Measurements from ENCODE around the gene TK2. TPM values are rescaled to one million over a fixed set of nuclear protein-coding genes. Genes with fewer than 3 reads are reported as not detected.
A peak's percentile ranks its signal among the peaks of the same experiment; 100 is the strongest.
"Not testable (repeated sequence)": the region's sequence is repeated elsewhere in the genome, so short reads cannot be mapped to it uniquely, and the experiment has no call there.

TK2 gene
- total RNA-seq, 1 donor from 2014 or later = 13.7 TPM

DNA sequence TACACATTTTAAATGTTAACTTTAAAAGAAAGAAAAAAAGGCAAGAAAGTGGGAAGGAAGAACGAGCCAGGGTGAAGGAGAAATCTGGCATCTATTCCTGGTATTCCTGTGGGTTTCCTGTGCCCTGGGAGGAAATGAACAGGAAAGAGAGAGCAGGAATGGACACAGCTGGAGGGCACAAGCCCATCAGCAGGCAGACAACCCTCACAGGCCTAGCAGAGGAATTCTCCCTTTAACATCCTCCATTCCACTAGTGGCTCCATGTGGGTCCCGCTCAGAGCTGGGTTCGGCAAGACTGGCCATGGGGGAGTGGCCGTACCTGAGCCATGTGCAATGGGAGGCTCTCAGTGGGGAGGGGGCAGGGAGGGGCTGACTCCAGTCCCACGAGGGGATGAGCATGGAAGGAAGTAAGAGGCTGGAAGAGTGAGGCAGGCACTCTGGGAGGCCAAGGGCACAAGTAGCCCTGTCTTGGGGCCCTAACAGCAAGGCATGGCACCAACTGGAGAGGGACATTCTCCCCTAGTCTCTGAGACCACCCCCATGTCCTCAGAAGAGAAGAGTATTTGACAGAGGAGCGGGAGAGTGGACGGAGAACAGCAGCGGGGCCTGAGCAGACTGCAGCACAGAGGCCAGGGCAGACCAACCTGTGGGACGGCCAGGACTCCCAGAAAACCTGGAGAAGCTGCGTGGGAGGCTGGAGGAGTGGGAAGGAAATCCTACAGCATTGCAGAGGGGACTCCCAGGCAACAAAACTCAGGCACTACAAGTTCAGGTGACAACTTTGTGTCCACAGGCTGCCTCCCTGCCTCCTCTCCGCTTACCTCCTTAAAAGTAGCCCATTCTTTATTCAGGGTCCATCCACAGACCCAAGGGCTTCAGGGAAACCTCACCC, 30.2 kb downstream of the TK2 start:
- no peak for TF ChIP-seq CTCF (conservative IDR thresholded peaks at IDR 0.05; ENCODE audit: low read depth, low read length)
- DNase-seq (ENCODE audit: low read depth) = no peak
- no peak overlapping the region for H3K4me3 ChIP-seq (ENCODE audit: low read depth, low read length)

DNA sequence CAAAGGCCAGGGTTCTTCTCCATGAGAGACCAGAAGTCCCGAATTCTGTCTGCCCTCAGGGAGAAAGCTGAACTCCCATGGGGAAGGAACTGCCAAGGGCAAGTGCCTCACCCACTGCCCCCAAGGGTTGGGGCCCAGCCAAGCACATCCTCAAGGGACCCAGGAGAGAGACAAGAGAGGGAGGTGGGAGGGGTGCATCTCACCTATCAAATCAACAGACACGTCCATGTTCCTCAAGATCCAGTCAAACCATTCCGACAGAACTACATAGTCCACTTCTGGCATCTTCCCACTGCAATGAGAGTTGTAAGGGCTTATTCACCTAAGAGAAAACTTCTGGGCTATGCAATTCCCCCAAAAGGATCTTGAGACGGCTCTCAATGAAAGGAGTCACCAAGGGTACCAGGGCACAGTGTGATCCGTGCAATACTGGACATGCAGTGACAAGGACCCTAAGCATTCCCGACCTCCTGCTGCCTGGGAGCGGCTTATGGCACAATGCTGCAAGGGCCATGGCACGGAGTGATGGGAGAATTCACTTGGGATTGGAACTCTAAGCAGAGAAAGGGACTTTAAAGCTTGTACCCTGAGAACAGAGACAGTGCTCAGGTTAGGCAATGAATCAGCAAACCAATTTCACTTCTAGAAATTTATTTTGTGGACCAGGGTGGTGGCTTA, 32.2 kb downstream of the TK2 start:
- no peak for TF ChIP-seq CTCF (conservative IDR thresholded peaks at IDR 0.05; ENCODE audit: low read depth, low read length)
- no peak overlapping the region for H3K4me3 ChIP-seq (ENCODE audit: low read depth, low read length)

GRCh38 chr16:66516808-66517585, 32.9 kb downstream of the TK2 start:
- TF ChIP-seq CTCF (conservative IDR thresholded peaks at IDR 0.05; ENCODE audit: low read depth, low read length) = no peak
- DNase-seq (ENCODE audit: low read depth) = peak; percentile 98
- no peak overlapping the region for H3K4me3 ChIP-seq (ENCODE audit: low read depth, low read length)

More for the DNA sequence above, 32.2 kb downstream of the TK2 start:
- DNase-seq (ENCODE audit: low read depth) = no peak

GRCh38 chr16:66516509-66516807, 33.5 kb downstream of the TK2 start:
- DNase-seq (ENCODE audit: low read depth) = no peak
- TF ChIP-seq CTCF (conservative IDR thresholded peaks at IDR 0.05; ENCODE audit: low read depth, low read length) = no peak
- H3K4me3 ChIP-seq (ENCODE audit: low read depth, low read length) = no peak overlapping the region

DNA sequence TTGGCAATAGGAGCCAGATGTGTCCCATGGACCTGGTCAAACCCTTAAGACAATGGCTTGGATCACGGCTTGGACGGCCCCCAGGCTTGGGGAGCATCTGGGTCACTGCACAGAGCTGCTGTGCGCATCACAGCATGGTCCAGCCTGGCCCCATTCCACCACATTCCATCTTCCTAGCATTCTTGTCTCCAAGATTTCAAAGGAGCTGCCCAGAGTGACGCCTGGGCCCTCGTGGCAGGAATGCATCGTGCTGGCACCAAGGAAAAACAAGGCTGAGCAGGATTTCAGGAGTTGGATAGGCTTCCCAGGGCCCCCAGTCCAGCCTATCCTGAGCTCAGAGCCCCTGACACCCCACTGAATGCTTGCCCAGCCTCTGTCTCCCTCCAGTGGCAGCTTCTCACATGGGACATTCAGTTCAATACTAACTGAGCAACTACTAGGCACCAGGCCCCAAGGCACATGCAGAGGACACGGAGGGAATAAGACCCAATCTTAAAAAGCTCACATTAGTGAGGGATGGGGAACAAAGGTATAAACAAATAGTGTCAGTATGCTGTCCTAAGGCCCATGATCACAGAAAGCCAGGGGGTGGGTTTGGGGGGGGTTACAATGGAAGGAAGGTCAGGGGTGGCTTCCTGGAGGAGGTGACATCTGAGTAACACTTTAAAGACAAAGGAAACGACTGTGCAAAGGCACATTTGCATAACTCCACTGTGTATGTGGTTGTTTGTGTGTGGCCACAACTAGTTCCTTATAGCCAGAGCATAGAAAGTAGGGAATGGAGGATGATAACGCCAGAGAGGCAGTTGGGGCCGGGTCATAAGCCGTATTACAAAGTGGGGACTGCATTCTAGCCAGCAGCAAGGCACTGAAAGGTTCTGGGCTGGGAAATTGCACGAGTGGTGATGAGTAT, 34.1 kb downstream of the TK2 start:
- no peak overlapping the region for H3K4me3 ChIP-seq (ENCODE audit: low read depth, low read length)
- no peak for DNase-seq (ENCODE audit: low read depth)
- peak; percentile 64 for TF ChIP-seq CTCF (conservative IDR thresholded peaks at IDR 0.05; ENCODE audit: low read depth, low read length)

DNA sequence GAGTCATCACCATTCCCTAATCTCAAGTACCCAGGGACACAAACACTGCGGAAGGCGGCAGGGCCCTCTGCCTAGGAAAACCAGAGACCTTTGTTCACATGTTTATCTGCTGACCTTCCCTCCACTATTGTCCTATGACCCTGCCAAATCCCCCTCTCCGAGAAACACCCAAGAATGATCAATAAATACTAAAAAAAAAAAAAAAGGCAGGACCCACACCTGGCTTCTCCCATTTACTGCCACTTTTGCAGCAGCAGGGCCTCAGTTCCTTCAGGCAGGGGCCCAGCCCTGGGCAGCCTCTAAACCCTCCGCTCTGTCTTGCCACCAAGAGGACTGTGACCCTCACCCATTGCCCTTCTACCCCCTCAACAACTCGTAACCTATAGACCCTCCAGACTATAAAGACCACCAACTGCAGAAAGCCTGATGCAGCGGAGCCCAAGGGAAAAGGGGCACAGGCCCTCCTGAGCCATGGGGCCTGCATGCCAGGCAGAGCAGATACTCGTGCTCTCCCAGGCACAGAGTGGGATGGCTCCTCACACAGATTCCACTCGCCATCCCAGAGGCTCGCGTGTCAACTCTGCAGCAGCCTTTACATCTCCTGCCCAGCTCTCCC, 34.8 kb downstream of the TK2 start:
- not testable (repeated sequence) for H3K4me3 ChIP-seq (ENCODE audit: low read depth, low read length); DNase-seq (ENCODE audit: low read depth)

- not testable (repeated sequence) for DNase-seq (ENCODE audit: low read depth); H3K4me3 ChIP-seq (ENCODE audit: low read depth, low read length)
Measured at GRCh38 chr16:66514391-66514790, 35.5 kb downstream of the TK2 start.

All from epithelial cell of proximal tubule (primary cell).